ENCODE results near the gene MAD2L2.

Gene MAD2L2
- 15.0 to 26.2 (median 15.6) reads per million in 3 experiments for total RNA-seq

- peak; percentile 85 for DNase-seq
These were observed at the start of gene MAD2L2 for GRCh38 chr1:11681071-11681771. Gene MAD2L2 (minus strand): TSS chr1:11681148. CDS start chr1:11680601, 547 bp downstream.

GRCh38 chr1:11730429-11730891, 49.5 kb upstream of the MAD2L2 start:
- peak; percentile 55 for DNase-seq

- no peak for DNase-seq
These were observed 48.8 kb upstream of the MAD2L2 start for GRCh38 chr1:11729498-11730428.

- no peak for DNase-seq
These were observed 48.2 kb upstream of the MAD2L2 start for GRCh38 chr1:11729155-11729497.

GRCh38 chr1:11728126-11728806, 47.3 kb upstream of the MAD2L2 start:
- DNase-seq: no peak

GRCh38 chr1:11727119-11727518, 46.2 kb upstream of the MAD2L2 start:
- no peak for DNase-seq

GRCh38 chr1:11725616-11726015, 44.7 kb upstream of the MAD2L2 start:
- no peak for DNase-seq

- no peak for DNase-seq
These were observed 41.6 kb upstream of the MAD2L2 start for GRCh38 chr1:11722538-11722937.

GRCh38 chr1:11721311-11721710, 40.4 kb upstream of the MAD2L2 start:
- DNase-seq: no peak

GRCh38 chr1:11720525-11720924, 39.6 kb upstream of the MAD2L2 start:
- DNase-seq: no peak

GRCh38 chr1:11720033-11720376, 39.1 kb upstream of the MAD2L2 start:
- DNase-seq: no peak

GRCh38 chr1:11719313-11720032, 38.5 kb upstream of the MAD2L2 start:
- DNase-seq: peak; percentile 79

GRCh38 chr1:11714831-11715575, 34.1 kb upstream of the MAD2L2 start:
- no peak for DNase-seq

- no peak for DNase-seq
These were observed 32.1 kb upstream of the MAD2L2 start for GRCh38 chr1:11713095-11713494.

- DNase-seq: no peak
These were observed 31.3 kb upstream of the MAD2L2 start for GRCh38 chr1:11712285-11712684.

- DNase-seq: no peak
These were observed 30.5 kb upstream of the MAD2L2 start for GRCh38 chr1:11711490-11711889.

- DNase-seq: no peak
These were observed 27.8 kb upstream of the MAD2L2 start for GRCh38 chr1:11708554-11709350.

- no peak for DNase-seq
These were observed 26.8 kb upstream of the MAD2L2 start for GRCh38 chr1:11707621-11708276.

- no peak for DNase-seq
These were observed 25.3 kb upstream of the MAD2L2 start for GRCh38 chr1:11706292-11706691.

GRCh38 chr1:11705596-11705995, 24.6 kb upstream of the MAD2L2 start:
- no peak for DNase-seq

Measured in central memory CD4-positive, alpha-beta T cell (primary cell).